ENCODE results near the gene DGKZ.
A peak's percentile ranks its signal among the peaks of the same experiment; 100 is the strongest.

The DGKZ gene

GRCh38 chr11:46383404-46383758 lies 36.1 kb downstream of the DGKZ start:
- DNase-seq, result no peak

GRCh38 chr11:46383974-46384701 lies 36.9 kb downstream of the DGKZ start:
- DNase-seq, result no peak

- no peak for DNase-seq
These were observed 38.1 kb downstream of the DGKZ start for GRCh38 chr11:46385169-46386004.

- no peak for DNase-seq
These were observed 38.8 kb downstream of the DGKZ start for GRCh38 chr11:46386005-46386578.

GRCh38 chr11:46386674-46387073 lies 39.4 kb downstream of the DGKZ start:
- no peak for DNase-seq

GRCh38 chr11:46387456-46387855 lies 40.2 kb downstream of the DGKZ start:
- DNase-seq, result no peak

GRCh38 chr11:46387919-46388618 lies 40.8 kb downstream of the DGKZ start:
- DNase-seq, result no peak

- no peak for DNase-seq
These were observed 41.6 kb downstream of the DGKZ start for GRCh38 chr11:46388619-46389449.

GRCh38 chr11:46389450-46390330 lies 42.4 kb downstream of the DGKZ start:
- peak; percentile 82 for DNase-seq

GRCh38 chr11:46390331-46391171 lies 43.3 kb downstream of the DGKZ start:
- DNase-seq, result no peak

- no peak for DNase-seq
These were observed 43.9 kb downstream of the DGKZ start for GRCh38 chr11:46391186-46391577.

- DNase-seq, result peak; percentile 51
These were observed 44.5 kb downstream of the DGKZ start, which contains the start of gene CHRM4 for GRCh38 chr11:46391578-46392420. CHRM4 (minus strand) TSS chr11:46391776; CDS start chr11:46386557, 5,219 bp downstream.

- DNase-seq, result peak; percentile 86
These were observed 45.4 kb downstream of the DGKZ start for GRCh38 chr11:46392421-46393230.

GRCh38 chr11:46393231-46393616 lies 46.0 kb downstream of the DGKZ start:
- DNase-seq, result no peak

- DNase-seq, result no peak
These were observed 46.5 kb downstream of the DGKZ start for GRCh38 chr11:46393759-46394158.

- DNase-seq, result no peak
These were observed 50.3 kb downstream of the DGKZ start for GRCh38 chr11:46397526-46397925.

- no peak for DNase-seq
These were observed 56.0 kb downstream of the DGKZ start for GRCh38 chr11:46402957-46403902.

All from stimulated activated CD8-positive, alpha-beta memory T cell treated with anti-CD3 and anti-CD28 coated beads, Interleukin-4, amount 100 ng/mL, for 48 hours (primary cell).